SK-N-SH treated with all-trans-retinoic acid at 6 μM for 48 hours (cell line): ENCODE data around the gene EMC7.

Source experiments
- ATAC-seq: fragments of 200-7000 bp; cut with Tn5 transposase; 3 replicates; pipeline ENCODE4 v1.9.1; 2020; ENCODE audit warnings: mild to moderate bottlenecking, moderate library complexity
- ARNTL ChIP-seq: fragments of 450-650 bp; formaldehyde crosslinking; IDR thresholded peaks from 2 replicates; pipeline ENCODE4 v1.5.0; 2020; ENCODE audit warnings: low read depth, mild to moderate bottlenecking, moderate library complexity, borderline replicate concordance
- BACH2 ChIP-seq: fragments of 250-450 bp; sonication (Bioruptor Pico); IDR thresholded peaks from 2 replicates; pipeline ENCODE4 v1.9.0; 2021; ENCODE audit warnings: mild to moderate bottlenecking, borderline replicate concordance
- CSDC2 ChIP-seq: fragments of 250-450 bp; sonication (Bioruptor Pico); IDR thresholded peaks from 2 replicates; pipeline ENCODE4 v1.5.0; 2020; ENCODE audit warnings: mild to moderate bottlenecking, moderate library complexity
- ESRRG ChIP-seq: fragments of 250-450 bp; sonication (Bioruptor Pico); IDR thresholded peaks from 2 replicates; pipeline ENCODE4 v1.6.1; 2021; ENCODE audit warnings: mild to moderate bottlenecking
- GLIS3 ChIP-seq: fragments of 250-450 bp; sonication (Bioruptor Pico); IDR thresholded peaks from 2 replicates; pipeline ENCODE4 v1.5.0; 2020; ENCODE audit warnings: mild to moderate bottlenecking, moderate library complexity
- ISL1 ChIP-seq: fragments of 250-450 bp; sonication (Bioruptor Pico); IDR thresholded peaks from 2 replicates; pipeline ENCODE4 v2.1.2; 2022; ENCODE audit warnings: mild to moderate bottlenecking, moderate library complexity
- PPARA ChIP-seq: fragments of 250-450 bp; sonication (Bioruptor Pico); IDR thresholded peaks from 2 replicates; pipeline ENCODE4 v1.5.0; 2020; ENCODE audit warnings: mild to moderate bottlenecking, borderline replicate concordance
- RARB ChIP-seq: fragments of 250-450 bp; sonication (Bioruptor Pico); IDR thresholded peaks from 2 replicates; pipeline ENCODE4 v1.8.0; 2021; ENCODE audit warnings: mild to moderate bottlenecking, moderate library complexity
- SNAI2 ChIP-seq: fragments of 250-450 bp; sonication (Bioruptor Pico); IDR thresholded peaks from 2 replicates; pipeline ENCODE4 v1.5.0; 2020; ENCODE audit warnings: mild to moderate bottlenecking, moderate library complexity
- TCF4 ChIP-seq: fragments of 250-450 bp; sonication (Bioruptor Pico); IDR thresholded peaks from 2 replicates; pipeline ENCODE4 v1.8.0; 2021; ENCODE audit warnings: mild to moderate bottlenecking, moderate library complexity, borderline replicate concordance
- ZC3H10 ChIP-seq: fragments of 250-450 bp; sonication (Bioruptor Pico); IDR thresholded peaks from 2 replicates; pipeline ENCODE4 v1.5.1; 2021; ENCODE audit warnings: mild to moderate bottlenecking, moderate library complexity
- ZFP3 ChIP-seq: fragments of 250-450 bp; sonication (Bioruptor Pico); IDR thresholded peaks from 2 replicates; pipeline ENCODE4 v1.5.0; 2020; ENCODE audit warnings: mild to moderate bottlenecking, moderate library complexity
- ZNF565 ChIP-seq: fragments of 450-650 bp; formaldehyde crosslinking; conservative IDR thresholded peaks from 2 replicates; pipeline ENCODE4 v1.5.0; 2020; ENCODE audit warnings: low read depth, mild to moderate bottlenecking, moderate library complexity
- ZNF8 ChIP-seq: fragments of 450-650 bp; formaldehyde crosslinking; IDR thresholded peaks from 2 replicates; pipeline ENCODE4 v1.5.0; 2020; ENCODE audit warnings: mild to moderate bottlenecking, moderate library complexity
- TF ChIP-seq, protein P1 (sequence below): fragments of 250-450 bp; sonication (Bioruptor Pico); IDR thresholded peaks from 2 replicates; pipeline ENCODE4 v1.8.0; 2021; ENCODE audit warnings: low read depth, mild to moderate bottlenecking, moderate library complexity, borderline replicate concordance
- TF ChIP-seq, protein P2 (sequence below): fragments of 250-450 bp; sonication (Bioruptor Pico); IDR thresholded peaks from 2 replicates; pipeline ENCODE4 v1.5.0; 2020; ENCODE audit warnings: mild to moderate bottlenecking, moderate library complexity
- TF ChIP-seq, protein P3 (sequence below): fragments of 250-450 bp; sonication (Bioruptor Pico); IDR thresholded peaks from 2 replicates; pipeline ENCODE4 v1.5.1; 2020; ENCODE audit warnings: low read depth, mild to moderate bottlenecking, moderate library complexity
- TF ChIP-seq, protein P4 (sequence below): fragments of 250-450 bp; sonication (Bioruptor Pico); IDR thresholded peaks from 2 replicates; pipeline ENCODE4 v1.8.0; 2020; ENCODE audit warnings: mild to moderate bottlenecking, moderate library complexity, borderline replicate concordance
- TF ChIP-seq, protein P5 (sequence below): fragments of 250-450 bp; sonication (Bioruptor Pico); IDR thresholded peaks from 2 replicates; pipeline ENCODE4 v1.5.1; 2021; ENCODE audit warnings: mild to moderate bottlenecking, moderate library complexity

Gene EMC7

DNA sequence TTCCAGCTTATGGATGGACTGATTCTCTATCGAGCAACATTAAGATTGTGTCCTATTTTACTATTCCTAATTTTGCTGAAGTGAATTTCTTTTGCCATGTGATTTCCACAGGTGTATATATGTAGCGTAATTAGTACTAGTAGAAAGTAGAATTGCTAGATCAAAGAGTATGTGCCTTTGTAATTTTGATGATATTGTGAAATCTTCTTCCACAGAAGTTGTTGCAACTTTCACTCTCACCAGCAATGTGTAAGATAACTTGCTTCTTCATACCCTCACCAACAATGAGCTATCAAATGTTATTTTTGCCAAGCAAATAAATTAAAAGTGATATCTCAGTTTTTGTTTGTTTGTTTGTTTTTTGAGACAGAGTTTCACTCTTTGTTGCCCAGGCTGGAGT lies 5.7 kb upstream of the EMC7 start:
- ATAC-seq = no peak

DNA sequence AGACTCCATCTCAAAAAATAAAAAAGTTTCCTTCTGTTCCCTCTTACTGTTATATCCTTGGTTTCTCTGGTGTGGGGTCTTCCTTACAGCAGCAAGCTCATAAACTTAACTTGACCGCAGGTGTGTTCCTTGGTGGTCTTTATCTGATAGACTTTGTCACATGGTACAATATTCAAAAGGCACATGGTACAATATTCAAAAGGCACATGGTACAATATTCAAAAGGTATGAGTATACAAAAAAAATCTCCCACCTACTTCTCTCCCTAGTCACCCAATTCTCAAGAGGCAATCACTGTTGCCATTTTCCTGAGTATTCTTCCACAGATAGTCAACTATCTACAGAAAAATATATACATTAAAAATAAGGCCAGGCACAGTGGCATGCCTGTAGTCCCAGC lies 4.8 kb upstream of the EMC7 start:
- TF ChIP-seq CSDC2 (CRISPR knock-in tag) = no peak
- no peak for TF ChIP-seq BACH2 (CRISPR knock-in tag)
- TF ChIP-seq ESRRG (CRISPR knock-in tag) = no peak
- TF ChIP-seq, protein P1, sequence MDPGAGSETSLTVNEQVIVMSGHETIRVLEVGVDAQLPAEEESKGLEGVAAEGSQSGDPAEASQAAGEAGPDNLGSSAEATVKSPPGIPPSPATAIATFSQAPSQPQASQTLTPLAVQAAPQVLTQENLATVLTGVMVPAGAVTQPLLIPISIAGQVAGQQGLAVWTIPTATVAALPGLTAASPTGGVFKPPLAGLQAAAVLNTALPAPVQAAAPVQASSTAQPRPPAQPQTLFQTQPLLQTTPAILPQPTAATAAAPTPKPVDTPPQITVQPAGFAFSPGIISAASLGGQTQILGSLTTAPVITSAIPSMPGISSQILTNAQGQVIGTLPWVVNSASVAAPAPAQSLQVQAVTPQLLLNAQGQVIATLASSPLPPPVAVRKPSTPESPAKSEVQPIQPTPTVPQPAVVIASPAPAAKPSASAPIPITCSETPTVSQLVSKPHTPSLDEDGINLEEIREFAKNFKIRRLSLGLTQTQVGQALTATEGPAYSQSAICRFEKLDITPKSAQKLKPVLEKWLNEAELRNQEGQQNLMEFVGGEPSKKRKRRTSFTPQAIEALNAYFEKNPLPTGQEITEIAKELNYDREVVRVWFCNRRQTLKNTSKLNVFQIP (CRISPR knock-in tag) = no peak
- no peak for TF ChIP-seq ISL1 (CRISPR knock-in tag)
- TF ChIP-seq TCF4 (CRISPR knock-in tag) = no peak
- TF ChIP-seq, protein P2, sequence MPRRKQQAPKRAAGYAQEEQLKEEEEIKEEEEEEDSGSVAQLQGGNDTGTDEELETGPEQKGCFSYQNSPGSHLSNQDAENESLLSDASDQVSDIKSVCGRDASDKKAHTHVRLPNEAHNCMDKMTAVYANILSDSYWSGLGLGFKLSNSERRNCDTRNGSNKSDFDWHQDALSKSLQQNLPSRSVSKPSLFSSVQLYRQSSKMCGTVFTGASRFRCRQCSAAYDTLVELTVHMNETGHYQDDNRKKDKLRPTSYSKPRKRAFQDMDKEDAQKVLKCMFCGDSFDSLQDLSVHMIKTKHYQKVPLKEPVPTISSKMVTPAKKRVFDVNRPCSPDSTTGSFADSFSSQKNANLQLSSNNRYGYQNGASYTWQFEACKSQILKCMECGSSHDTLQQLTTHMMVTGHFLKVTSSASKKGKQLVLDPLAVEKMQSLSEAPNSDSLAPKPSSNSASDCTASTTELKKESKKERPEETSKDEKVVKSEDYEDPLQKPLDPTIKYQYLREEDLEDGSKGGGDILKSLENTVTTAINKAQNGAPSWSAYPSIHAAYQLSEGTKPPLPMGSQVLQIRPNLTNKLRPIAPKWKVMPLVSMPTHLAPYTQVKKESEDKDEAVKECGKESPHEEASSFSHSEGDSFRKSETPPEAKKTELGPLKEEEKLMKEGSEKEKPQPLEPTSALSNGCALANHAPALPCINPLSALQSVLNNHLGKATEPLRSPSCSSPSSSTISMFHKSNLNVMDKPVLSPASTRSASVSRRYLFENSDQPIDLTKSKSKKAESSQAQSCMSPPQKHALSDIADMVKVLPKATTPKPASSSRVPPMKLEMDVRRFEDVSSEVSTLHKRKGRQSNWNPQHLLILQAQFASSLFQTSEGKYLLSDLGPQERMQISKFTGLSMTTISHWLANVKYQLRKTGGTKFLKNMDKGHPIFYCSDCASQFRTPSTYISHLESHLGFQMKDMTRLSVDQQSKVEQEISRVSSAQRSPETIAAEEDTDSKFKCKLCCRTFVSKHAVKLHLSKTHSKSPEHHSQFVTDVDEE (CRISPR knock-in tag) = no peak
- TF ChIP-seq PPARA (CRISPR knock-in tag) = no peak
- TF ChIP-seq, protein P3, sequence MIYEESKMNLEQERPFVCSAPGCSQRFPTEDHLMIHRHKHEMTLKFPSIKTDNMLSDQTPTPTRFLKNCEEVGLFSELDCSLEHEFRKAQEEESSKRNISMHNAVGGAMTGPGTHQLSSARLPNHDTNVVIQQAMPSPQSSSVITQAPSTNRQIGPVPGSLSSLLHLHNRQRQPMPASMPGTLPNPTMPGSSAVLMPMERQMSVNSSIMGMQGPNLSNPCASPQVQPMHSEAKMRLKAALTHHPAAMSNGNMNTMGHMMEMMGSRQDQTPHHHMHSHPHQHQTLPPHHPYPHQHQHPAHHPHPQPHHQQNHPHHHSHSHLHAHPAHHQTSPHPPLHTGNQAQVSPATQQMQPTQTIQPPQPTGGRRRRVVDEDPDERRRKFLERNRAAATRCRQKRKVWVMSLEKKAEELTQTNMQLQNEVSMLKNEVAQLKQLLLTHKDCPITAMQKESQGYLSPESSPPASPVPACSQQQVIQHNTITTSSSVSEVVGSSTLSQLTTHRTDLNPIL (CRISPR knock-in tag) = no peak
- no peak for TF ChIP-seq ZNF565 (CRISPR knock-in tag)
- TF ChIP-seq, protein P4, sequence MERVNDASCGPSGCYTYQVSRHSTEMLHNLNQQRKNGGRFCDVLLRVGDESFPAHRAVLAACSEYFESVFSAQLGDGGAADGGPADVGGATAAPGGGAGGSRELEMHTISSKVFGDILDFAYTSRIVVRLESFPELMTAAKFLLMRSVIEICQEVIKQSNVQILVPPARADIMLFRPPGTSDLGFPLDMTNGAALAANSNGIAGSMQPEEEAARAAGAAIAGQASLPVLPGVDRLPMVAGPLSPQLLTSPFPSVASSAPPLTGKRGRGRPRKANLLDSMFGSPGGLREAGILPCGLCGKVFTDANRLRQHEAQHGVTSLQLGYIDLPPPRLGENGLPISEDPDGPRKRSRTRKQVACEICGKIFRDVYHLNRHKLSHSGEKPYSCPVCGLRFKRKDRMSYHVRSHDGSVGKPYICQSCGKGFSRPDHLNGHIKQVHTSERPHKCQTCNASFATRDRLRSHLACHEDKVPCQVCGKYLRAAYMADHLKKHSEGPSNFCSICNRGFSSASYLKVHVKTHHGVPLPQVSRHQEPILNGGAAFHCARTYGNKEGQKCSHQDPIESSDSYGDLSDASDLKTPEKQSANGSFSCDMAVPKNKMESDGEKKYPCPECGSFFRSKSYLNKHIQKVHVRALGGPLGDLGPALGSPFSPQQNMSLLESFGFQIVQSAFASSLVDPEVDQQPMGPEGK (CRISPR knock-in tag) = no peak
- TF ChIP-seq ZFP3 (CRISPR knock-in tag) = no peak
- ATAC-seq = no peak

More for the DNA sequence above, 5.7 kb upstream of the EMC7 start:
- no peak for TF ChIP-seq CSDC2 (CRISPR knock-in tag)
- TF ChIP-seq, protein P4 (CRISPR knock-in tag) = no peak

DNA sequence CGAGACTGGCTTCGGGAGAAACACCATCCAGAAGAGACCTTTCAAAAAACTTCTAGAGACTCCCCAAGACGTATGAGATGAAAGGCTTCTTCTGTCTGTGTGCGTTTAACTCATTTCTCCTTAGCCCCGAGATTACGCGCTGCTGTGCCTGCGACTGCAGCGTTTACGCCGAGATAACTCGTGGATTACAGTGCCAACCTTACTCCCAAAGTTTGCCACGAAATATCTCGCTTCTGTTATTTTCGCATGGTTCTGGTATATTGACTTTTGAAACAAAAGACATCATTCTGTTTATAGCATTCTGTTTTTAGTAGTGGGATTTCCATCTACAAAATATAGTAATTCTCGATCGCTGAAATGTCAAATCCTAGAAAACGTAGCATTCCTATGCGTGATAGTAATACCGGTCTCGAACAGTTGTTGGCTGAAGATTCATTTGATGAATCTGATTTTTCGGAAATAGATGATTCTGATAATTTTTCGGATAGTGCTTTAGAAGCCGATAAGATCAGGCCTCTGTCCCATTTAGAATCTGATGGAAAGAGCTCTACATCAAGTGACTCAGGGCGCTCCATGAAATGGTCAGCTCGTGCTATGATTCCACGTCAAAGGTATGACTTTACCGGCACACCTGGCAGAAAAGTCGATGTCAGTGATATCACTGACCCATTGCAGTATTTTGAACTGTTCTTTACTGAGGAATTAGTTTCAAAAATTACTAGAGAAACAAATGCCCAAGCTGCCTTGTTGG lies 688 bp upstream of the EMC7 start:
- ATAC-seq = no peak
- no peak for TF ChIP-seq RARB (CRISPR knock-in tag)
- TF ChIP-seq ARNTL (CRISPR knock-in tag) = no peak
- TF ChIP-seq, protein P4 (CRISPR knock-in tag) = no peak
- TF ChIP-seq TCF4 (CRISPR knock-in tag) = no peak
- TF ChIP-seq ZNF8 (CRISPR knock-in tag) = no peak
- TF ChIP-seq ZC3H10 (CRISPR knock-in tag) = no peak
- no peak for TF ChIP-seq PPARA (CRISPR knock-in tag)
- TF ChIP-seq ESRRG (CRISPR knock-in tag) = no peak
- no peak for TF ChIP-seq SNAI2 (CRISPR knock-in tag)
- no peak for TF ChIP-seq GLIS3 (CRISPR knock-in tag)
- TF ChIP-seq, protein P3 (CRISPR knock-in tag) = no peak
- TF ChIP-seq, protein P5, sequence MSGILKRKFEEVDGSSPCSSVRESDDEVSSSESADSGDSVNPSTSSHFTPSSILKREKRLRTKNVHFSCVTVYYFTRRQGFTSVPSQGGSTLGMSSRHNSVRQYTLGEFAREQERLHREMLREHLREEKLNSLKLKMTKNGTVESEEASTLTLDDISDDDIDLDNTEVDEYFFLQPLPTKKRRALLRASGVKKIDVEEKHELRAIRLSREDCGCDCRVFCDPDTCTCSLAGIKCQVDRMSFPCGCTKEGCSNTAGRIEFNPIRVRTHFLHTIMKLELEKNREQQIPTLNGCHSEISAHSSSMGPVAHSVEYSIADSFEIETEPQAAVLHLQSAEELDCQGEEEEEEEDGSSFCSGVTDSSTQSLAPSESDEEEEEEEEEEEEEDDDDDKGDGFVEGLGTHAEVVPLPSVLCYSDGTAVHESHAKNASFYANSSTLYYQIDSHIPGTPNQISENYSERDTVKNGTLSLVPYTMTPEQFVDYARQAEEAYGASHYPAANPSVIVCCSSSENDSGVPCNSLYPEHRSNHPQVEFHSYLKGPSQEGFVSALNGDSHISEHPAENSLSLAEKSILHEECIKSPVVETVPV = no peak
